H9 (cell line): ENCODE results near the gene MGMT. TPM values are rescaled to one million over a fixed set of nuclear protein-coding genes. Genes with fewer than 3 reads are reported as not detected.

Experiments
- DNase-seq: peaks from one replicate; pipeline ENCODE4 v3.0.0-alpha.2; 2017
- H2AFZ ChIP-seq: one replicate; pipeline ENCODE4 v1.6.1; 2013; ENCODE audit warnings: mild to moderate bottlenecking, low read length, control low read depth, moderate library complexity
- H2AK5ac ChIP-seq: 2 replicates; pipeline ENCODE4 v1.6.1; 2013; ENCODE audit warnings: low read length, control low read depth, mixed read lengths; ENCODE audit not compliant: insufficient read length
- H2BK120ac ChIP-seq: one replicate; pipeline ENCODE4 v1.6.1; 2013; ENCODE audit warnings: low read depth, mild to moderate bottlenecking, low read length, control low read depth, inconsistent platforms; ENCODE audit not compliant: poor library complexity, severe bottlenecking
- H2BK12ac ChIP-seq: 2 replicates; pipeline ENCODE4 v1.6.1; 2013; ENCODE audit warnings: low read length, control low read depth, mixed read lengths, low read depth; ENCODE audit not compliant: insufficient read length
- H2BK15ac ChIP-seq: 2 replicates; pipeline ENCODE4 v1.6.1; 2013; ENCODE audit warnings: low read depth, low read length, control low read depth
- H2BK20ac ChIP-seq: one replicate; pipeline ENCODE4 v1.6.1; 2013; ENCODE audit warnings: low read depth, mild to moderate bottlenecking, low read length, control low read depth, inconsistent platforms; ENCODE audit not compliant: poor library complexity, severe bottlenecking
- H2BK5ac ChIP-seq: 2 replicates; pipeline ENCODE4 v1.6.1; 2013; ENCODE audit warnings: low read length, control low read depth, mixed read lengths; ENCODE audit not compliant: insufficient read length
- H3K14ac ChIP-seq: 2 replicates; pipeline ENCODE4 v1.6.1; 2013; ENCODE audit warnings: low read length, control low read depth; ENCODE audit not compliant: insufficient read depth
- H3K18ac ChIP-seq: 2 replicates; pipeline ENCODE4 v1.6.1; 2013; ENCODE audit warnings: low read depth, mild to moderate bottlenecking, mixed read lengths, low read length, control low read depth; ENCODE audit not compliant: insufficient read length
- H3K23ac ChIP-seq: 2 replicates; pipeline ENCODE4 v1.6.1; 2013; ENCODE audit warnings: low read length, control low read depth, mixed read lengths, low read depth; ENCODE audit not compliant: insufficient read length
- H3K23me2 ChIP-seq: 2 replicates; pipeline ENCODE4 v1.6.1; 2013; ENCODE audit warnings: low read depth, mild to moderate bottlenecking, mixed read lengths, low read length, control low read depth; ENCODE audit not compliant: insufficient read length, poor library complexity, severe bottlenecking
- H3K27ac ChIP-seq: 2 replicates; pipeline ENCODE4 v1.5.1; 2013; ENCODE audit warnings: low read length, control low read depth, mixed read lengths, low read depth; ENCODE audit not compliant: insufficient read length
- H3K27me3 ChIP-seq: 2 replicates; pipeline ENCODE4 v1.6.1; 2013; ENCODE audit warnings: low read length, control low read depth, inconsistent platforms; ENCODE audit not compliant: insufficient read depth
- H3K4ac ChIP-seq: 2 replicates; pipeline ENCODE4 v1.6.1; 2013; ENCODE audit warnings: low read depth, mild to moderate bottlenecking, control low read depth, inconsistent platforms, low read length, moderate library complexity
- H3K4me1 ChIP-seq: 2 replicates; pipeline ENCODE4 v1.6.1; 2013; ENCODE audit warnings: low read length, control low read depth, inconsistent platforms; ENCODE audit not compliant: insufficient read depth
- H3K4me2 ChIP-seq: 2 replicates; pipeline ENCODE4 v1.6.1; 2013; ENCODE audit warnings: low read length, control low read depth, mixed read lengths; ENCODE audit not compliant: insufficient read length, insufficient read depth
- H3K56ac ChIP-seq: 2 replicates; pipeline ENCODE4 v1.6.1; 2013; ENCODE audit warnings: low read depth, mild to moderate bottlenecking, mixed read lengths, low read length, control low read depth; ENCODE audit not compliant: insufficient read length
- H3K79me1 ChIP-seq: 2 replicates; pipeline ENCODE4 v1.6.1; 2013; ENCODE audit warnings: low read depth, mild to moderate bottlenecking, moderate library complexity, low read length, control low read depth, inconsistent platforms; ENCODE audit not compliant: insufficient read depth, poor library complexity, severe bottlenecking
- H3K79me2 ChIP-seq: 2 replicates; pipeline ENCODE4 v1.6.1; 2013; ENCODE audit warnings: low read length, control low read depth, inconsistent platforms; ENCODE audit not compliant: insufficient read depth
- H3K9ac ChIP-seq: 2 replicates; pipeline ENCODE4 v1.6.1; 2013; ENCODE audit warnings: low read length, control low read depth, mixed read lengths; ENCODE audit not compliant: insufficient read length; ENCODE audit errors: extremely low read depth
- H3K9me3 ChIP-seq: one replicate; pipeline ENCODE4 v1.6.1; 2013; ENCODE audit warnings: low read depth, low read length, inconsistent platforms; ENCODE audit not compliant: control insufficient read depth
- H3T11ph ChIP-seq: one replicate; pipeline ENCODE4 v1.6.1; 2013; ENCODE audit warnings: mild to moderate bottlenecking, low read length, control low read depth, inconsistent platforms
- H4K20me1 ChIP-seq: one replicate; pipeline ENCODE4 v1.6.1; 2013; ENCODE audit not compliant: control insufficient read depth, insufficient read length, insufficient read depth
- H4K5ac ChIP-seq: 2 replicates; pipeline ENCODE4 v1.6.1; 2013; ENCODE audit warnings: low read depth, mild to moderate bottlenecking, mixed read lengths, low read length, control low read depth; ENCODE audit not compliant: insufficient read length
- H4K8ac ChIP-seq: replicated peaks from 2 replicates; pipeline ENCODE4 v1.6.1; 2013; ENCODE audit warnings: low read length, control low read depth, mixed read lengths, low read depth; ENCODE audit not compliant: insufficient read length
- H4K91ac ChIP-seq: 2 replicates; pipeline ENCODE4 v1.6.1; 2013; ENCODE audit warnings: low read depth, mild to moderate bottlenecking, moderate library complexity, mixed read lengths, low read length, control low read depth; ENCODE audit not compliant: insufficient read length
- H3K27ac Mint-ChIP-seq, 3 experiments: 2 replicates in 2 of 3; 3 replicates in 1 of 3; pipeline ENCODE4 v1.8.0; 2020 to 2021; ENCODE audit warnings: mixed read lengths in 3 of 3, mild to moderate bottlenecking in 1 of 3, moderate library complexity in 1 of 3
- H3K27me3 Mint-ChIP-seq: 2 replicates; pipeline ENCODE4 v1.8.0; 2021; ENCODE audit warnings: low read depth, mild to moderate bottlenecking, moderate library complexity, mixed read lengths
- H3K36me3 Mint-ChIP-seq, 3 experiments: 2 replicates in 2 of 3; 3 replicates in 1 of 3; pipeline ENCODE4 v1.8.0; 2020 to 2021; ENCODE audit warnings: low read depth in 3 of 3, mixed read lengths in 3 of 3; ENCODE audit not compliant: insufficient read depth in 1 of 3
- H3K4me1 Mint-ChIP-seq, 2 experiments: 2 replicates each; pipeline ENCODE4 v1.8.0; 2020; ENCODE audit warnings: mixed read lengths in 2 of 2
- H3K4me3 Mint-ChIP-seq, 2 experiments: 2 replicates in 1 of 2; 3 replicates in 1 of 2; pipeline ENCODE4 v1.8.0; 2020 to 2021; ENCODE audit warnings: mild to moderate bottlenecking in 2 of 2, mixed read lengths in 2 of 2, moderate library complexity in 1 of 2
- H3K9me3 Mint-ChIP-seq, 2 experiments: 2 replicates in 1 of 2; 3 replicates in 1 of 2; pipeline ENCODE4 v1.8.0; 2020; ENCODE audit warnings: mild to moderate bottlenecking in 2 of 2, mixed read lengths in 2 of 2, moderate library complexity in 1 of 2
- CTCF ChIP-seq: fragments of 200-600 bp; sonication (generic); conservative IDR thresholded peaks from 3 replicates; pipeline ENCODE4 v1.8.0; 2021; ENCODE audit warnings: antibody characterized with exemption, mild to moderate bottlenecking
- WGBS: extraction: QIAGEN DNeasy Blood & Tissue Kit; methylation state at CpG from one replicate; pipeline ENCODE4 v1.1.7; 2013; ENCODE audit warnings: missing lambda C conversion rate, low lambda C conversion rate, mixed read lengths; ENCODE audit not compliant: insufficient read length; ENCODE audit errors: extremely low coverage; 5-methylcytosine and 5-hydroxymethylcytosine counted together
- total RNA-seq: library from RNA; stranded (reverse); gene quantifications from 2 replicates; pipeline ENCODE4 v1.2.1, GENCODE V29; 2021

Gene MGMT
- total RNA-seq, 1 experiment from 2014 or later = 18.4 TPM

- Histone ChIP-seq H3K23ac (no peak overlapping the region), H4K5ac (no peak overlapping the region), H2BK5ac (no peak overlapping the region), H2BK12ac (no peak overlapping the region), H2BK15ac (no peak overlapping the region), H2BK20ac (no peak overlapping the region), H3T11ph (no peak overlapping the region), H3K27ac (no peak overlapping the region), H3K23me2 (no peaks in the 10 kb centered on the region), H2BK120ac (no peak overlapping the region), H3K79me2 (no peaks in the 10 kb centered on the region), H3K4ac (no peak overlapping the region), H3K9me3 (no peaks in the 10 kb centered on the region), H3K4me1 (no peaks in the 10 kb centered on the region), H3K56ac (no peak overlapping the region), H4K8ac (no peak overlapping the region), H3K4me2 (no peak overlapping the region), H3K27me3 (no peaks in the 10 kb centered on the region), H3K79me1 (no peaks in the 10 kb centered on the region), H2AFZ (no peak overlapping the region), H3K14ac (no peak overlapping the region; the same call in 1 of the 2 replicates), H4K91ac (no peak overlapping the region), H3K9ac (no peak overlapping the region), H2AK5ac (no peak overlapping the region), H4K20me1 (no peaks in the 10 kb centered on the region), H3K18ac (no peak overlapping the region)
- peak; percentile 19 for DNase-seq
- no peak for TF ChIP-seq CTCF
- Mint-ChIP-seq H3K4me3 (no peak overlapping the region), H3K27me3 (peaks cover 2% of the 10 kb centered on the region; the same call in 1 of the 2 replicates), H3K27ac (no peak overlapping the region), H3K9me3 (peaks cover 0 to 2% of the 10 kb centered on the region in 2 experiments; a peak in 1 of 5 replicates), H3K4me1 (peaks cover 7 to 15% of the 10 kb centered on the region in 2 experiments), H3K36me3 (peaks cover 0 to 3% (median 0%) of the 10 kb centered on the region in 3 experiments; a peak in 1 of 7 replicates)
- WGBS = no CpG with 5 or more reads among the region's 11 CpGs
Observed at GRCh38 chr10:129760003-129760315, 292.9 kb downstream of the MGMT start.
